SK-N-SH treated with all-trans-retinoic acid at 6 μM for 48 hours (cell line): ENCODE data around the gene ARHGAP24.

ENCODE experiments used
- ATAC-seq: fragments of 200-7000 bp; cut with Tn5 transposase; 3 replicates; pipeline ENCODE4 v1.9.1; 2020; ENCODE audit warnings: mild to moderate bottlenecking, moderate library complexity
- ARNTL ChIP-seq: fragments of 450-650 bp; formaldehyde crosslinking; IDR thresholded peaks from 2 replicates; pipeline ENCODE4 v1.5.0; 2020; ENCODE audit warnings: low read depth, mild to moderate bottlenecking, moderate library complexity, borderline replicate concordance
- BACH2 ChIP-seq: fragments of 250-450 bp; sonication (Bioruptor Pico); IDR thresholded peaks from 2 replicates; pipeline ENCODE4 v1.9.0; 2021; ENCODE audit warnings: mild to moderate bottlenecking, borderline replicate concordance
- CREB5 ChIP-seq: fragments of 250-450 bp; sonication (Bioruptor Pico); IDR thresholded peaks from 2 replicates; pipeline ENCODE4 v1.5.1; 2020; ENCODE audit warnings: low read depth, mild to moderate bottlenecking, moderate library complexity
- CSDC2 ChIP-seq: fragments of 250-450 bp; sonication (Bioruptor Pico); IDR thresholded peaks from 2 replicates; pipeline ENCODE4 v1.5.0; 2020; ENCODE audit warnings: mild to moderate bottlenecking, moderate library complexity
- CSRNP3 ChIP-seq: fragments of 250-450 bp; sonication (Bioruptor Pico); IDR thresholded peaks from 2 replicates; pipeline ENCODE4 v1.5.1; 2021; ENCODE audit warnings: mild to moderate bottlenecking, moderate library complexity
- ESRRG ChIP-seq: fragments of 250-450 bp; sonication (Bioruptor Pico); IDR thresholded peaks from 2 replicates; pipeline ENCODE4 v1.6.1; 2021; ENCODE audit warnings: mild to moderate bottlenecking
- GLIS3 ChIP-seq: fragments of 250-450 bp; sonication (Bioruptor Pico); IDR thresholded peaks from 2 replicates; pipeline ENCODE4 v1.5.0; 2020; ENCODE audit warnings: mild to moderate bottlenecking, moderate library complexity
- ISL1 ChIP-seq: fragments of 250-450 bp; sonication (Bioruptor Pico); IDR thresholded peaks from 2 replicates; pipeline ENCODE4 v2.1.2; 2022; ENCODE audit warnings: mild to moderate bottlenecking, moderate library complexity
- OSR1 ChIP-seq: fragments of 250-450 bp; sonication (Bioruptor Pico); IDR thresholded peaks from 2 replicates; pipeline ENCODE4 v1.8.0; 2022; ENCODE audit warnings: moderate library complexity, mild to moderate bottlenecking, inconsistent platforms
- PATZ1 ChIP-seq: fragments of 250-450 bp; sonication (Bioruptor Pico); IDR thresholded peaks from 2 replicates; pipeline ENCODE4 v1.8.0; 2020; ENCODE audit warnings: mild to moderate bottlenecking, moderate library complexity, borderline replicate concordance
- POU6F1 ChIP-seq: fragments of 250-450 bp; sonication (Bioruptor Pico); IDR thresholded peaks from 2 replicates; pipeline ENCODE4 v1.8.0; 2021; ENCODE audit warnings: low read depth, mild to moderate bottlenecking, moderate library complexity, borderline replicate concordance
- PPARA ChIP-seq: fragments of 250-450 bp; sonication (Bioruptor Pico); IDR thresholded peaks from 2 replicates; pipeline ENCODE4 v1.5.0; 2020; ENCODE audit warnings: mild to moderate bottlenecking, borderline replicate concordance
- RARB ChIP-seq: fragments of 250-450 bp; sonication (Bioruptor Pico); IDR thresholded peaks from 2 replicates; pipeline ENCODE4 v1.8.0; 2021; ENCODE audit warnings: mild to moderate bottlenecking, moderate library complexity
- SNAI2 ChIP-seq: fragments of 250-450 bp; sonication (Bioruptor Pico); IDR thresholded peaks from 2 replicates; pipeline ENCODE4 v1.5.0; 2020; ENCODE audit warnings: mild to moderate bottlenecking, moderate library complexity
- TCF4 ChIP-seq: fragments of 250-450 bp; sonication (Bioruptor Pico); IDR thresholded peaks from 2 replicates; pipeline ENCODE4 v1.8.0; 2021; ENCODE audit warnings: mild to moderate bottlenecking, moderate library complexity, borderline replicate concordance
- TOX ChIP-seq: fragments of 250-450 bp; sonication (Bioruptor Pico); IDR thresholded peaks from 2 replicates; pipeline ENCODE4 v1.8.0; 2021; ENCODE audit warnings: mild to moderate bottlenecking, moderate library complexity, borderline replicate concordance
- TSHZ2 ChIP-seq: fragments of 250-450 bp; sonication (Bioruptor Pico); IDR thresholded peaks from 2 replicates; pipeline ENCODE4 v1.5.0; 2020; ENCODE audit warnings: mild to moderate bottlenecking, moderate library complexity
- ZC3H10 ChIP-seq: fragments of 250-450 bp; sonication (Bioruptor Pico); IDR thresholded peaks from 2 replicates; pipeline ENCODE4 v1.5.1; 2021; ENCODE audit warnings: mild to moderate bottlenecking, moderate library complexity
- ZFP3 ChIP-seq: fragments of 250-450 bp; sonication (Bioruptor Pico); IDR thresholded peaks from 2 replicates; pipeline ENCODE4 v1.5.0; 2020; ENCODE audit warnings: mild to moderate bottlenecking, moderate library complexity
- ZFP30 ChIP-seq: fragments of 450-650 bp; formaldehyde crosslinking; IDR thresholded peaks from 2 replicates; pipeline ENCODE4 v1.5.0; 2022; ENCODE audit warnings: mild to moderate bottlenecking, moderate library complexity
- ZNF565 ChIP-seq: fragments of 450-650 bp; formaldehyde crosslinking; conservative IDR thresholded peaks from 2 replicates; pipeline ENCODE4 v1.5.0; 2020; ENCODE audit warnings: low read depth, mild to moderate bottlenecking, moderate library complexity
- ZNF8 ChIP-seq: fragments of 450-650 bp; formaldehyde crosslinking; IDR thresholded peaks from 2 replicates; pipeline ENCODE4 v1.5.0; 2020; ENCODE audit warnings: mild to moderate bottlenecking, moderate library complexity

The ARHGAP24 gene

GRCh38 chr4:85741381-85741780, 266.4 kb downstream of the ARHGAP24 start:
- ATAC-seq = no peak
- TF ChIP-seq GLIS3 (CRISPR knock-in tag) (no peak), RARB (CRISPR knock-in tag) (no peak), ESRRG (CRISPR knock-in tag) (no peak), ZNF8 (CRISPR knock-in tag) (no peak)
- TF ChIP-seq, all 23 proteins: peak for 0

- TF ChIP-seq PATZ1 (CRISPR knock-in tag) (no peak), CREB5 (CRISPR knock-in tag) (no peak), TSHZ2 (CRISPR knock-in tag) (no peak), POU6F1 (CRISPR knock-in tag) (no peak), RARB (CRISPR knock-in tag) (no peak), BACH2 (CRISPR knock-in tag) (no peak), ISL1 (no peak), OSR1 (no peak), ESRRG (CRISPR knock-in tag) (no peak), ARNTL (CRISPR knock-in tag) (no peak), TOX (CRISPR knock-in tag) (no peak), TCF4 (no peak), CSRNP3 (no peak), PPARA (CRISPR knock-in tag) (no peak), ZNF8 (CRISPR knock-in tag) (no peak), ZFP3 (CRISPR knock-in tag) (no peak), GLIS3 (CRISPR knock-in tag) (no peak), ZC3H10 (CRISPR knock-in tag) (no peak), ZNF565 (no peak)
- no peak for ATAC-seq
Measured at GRCh38 chr4:85741921-85742591, 267.1 kb downstream of the ARHGAP24 start.

GRCh38 chr4:85744950-85745349, 270.0 kb downstream of the ARHGAP24 start:
- no peak for ATAC-seq
- TF ChIP-seq ZNF565 (no peak), SNAI2 (CRISPR knock-in tag) (no peak), TSHZ2 (CRISPR knock-in tag) (no peak), ISL1 (no peak), RARB (CRISPR knock-in tag) (no peak), CREB5 (CRISPR knock-in tag) (no peak), CSDC2 (CRISPR knock-in tag) (no peak), ZFP30 (CRISPR knock-in tag) (no peak), PPARA (CRISPR knock-in tag) (no peak), GLIS3 (CRISPR knock-in tag) (no peak), ZC3H10 (CRISPR knock-in tag) (no peak), PATZ1 (CRISPR knock-in tag) (no peak)
